Right ventricle myocardium superior (tissue), 1 donor: Measurements from ENCODE around the gene SPIRE1. TPM values are rescaled to one million over a fixed set of nuclear protein-coding genes. Genes with fewer than 3 reads are reported as not detected.

Experiments used
- ATAC-seq: fragments of 200-7000 bp; cut with Tn5 transposase; one replicate; pipeline ENCODE4 v1.9.1; 2020; ENCODE audit warnings: mild to moderate bottlenecking; ENCODE audit not compliant: poor library complexity
- DNase-seq: peaks from one replicate; pipeline ENCODE4 v3.0.0-alpha.2; 2020
- intact Hi-C: fragments of 100-400 bp; cut with DNase I; formaldehyde crosslinking; loops from one replicate; pipeline ENCODE4 v1.11.2; 2022
- total RNA-seq: library from RNA; stranded (reverse); fragmentation: NEBNext Ultra II Directional; extraction: Animal tissue kit (Norgen Biotek cat#: 25700); gene quantifications from one replicate; pipeline ENCODE4 v1.2.1, GENCODE V29; 2021
- donor health status: DM: no; HTN: yes; CAD: no; lungs with severe emphysema.

The SPIRE1 gene
- total RNA-seq, 1 donor from 2014 or later: 33.5 TPM

GRCh38 chr18:12477606-12478005 is 180.3 kb downstream of the SPIRE1 start:
- DNase-seq (no peak), ATAC-seq (no peak)
- intact Hi-C loops: no loop called here

DNA sequence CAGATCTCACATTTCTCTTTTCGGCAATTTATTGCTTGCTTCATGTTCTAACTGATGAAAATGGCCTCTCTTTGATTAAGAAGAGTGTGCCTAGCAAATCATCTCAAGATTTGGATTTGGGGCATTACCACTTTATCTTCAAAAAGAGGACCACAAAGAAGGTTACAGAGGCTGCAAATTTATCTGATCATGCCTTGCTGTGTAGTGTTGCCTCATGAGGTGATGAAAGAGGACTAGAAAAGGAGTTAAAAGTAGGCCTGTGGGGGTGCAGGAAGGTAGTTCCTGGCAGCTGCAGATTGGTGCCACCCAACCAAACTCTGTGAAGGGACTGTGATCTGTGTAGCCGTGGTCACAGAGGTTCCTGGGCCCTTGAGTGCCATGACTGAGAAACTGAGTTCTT is 181.0 kb downstream of the SPIRE1 start:
- DNase-seq: no peak
- intact Hi-C loops: no loop called here
- no peak for ATAC-seq

DNA sequence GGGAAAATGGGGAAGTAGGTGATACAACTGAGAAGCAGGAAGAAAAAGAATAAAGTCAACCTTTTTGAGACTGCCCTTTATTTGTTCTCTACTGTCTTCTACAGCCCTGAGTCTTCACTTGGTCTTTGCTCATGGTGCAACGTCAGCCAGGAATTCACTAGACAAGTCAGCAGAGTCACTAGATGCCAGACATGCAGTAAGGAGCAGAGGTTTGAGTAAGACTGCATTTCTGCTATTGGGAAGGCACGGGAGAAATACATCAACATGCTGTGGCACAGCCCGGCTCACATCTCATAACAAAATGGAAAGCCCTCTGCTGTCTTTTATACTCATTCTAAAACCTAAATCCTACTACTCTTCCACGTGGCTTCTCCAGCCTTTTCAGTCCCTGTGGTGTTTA is 183.0 kb downstream of the SPIRE1 start:
- DNase-seq (no peak), ATAC-seq (no peak)
- intact Hi-C loops: no loop called here

DNA sequence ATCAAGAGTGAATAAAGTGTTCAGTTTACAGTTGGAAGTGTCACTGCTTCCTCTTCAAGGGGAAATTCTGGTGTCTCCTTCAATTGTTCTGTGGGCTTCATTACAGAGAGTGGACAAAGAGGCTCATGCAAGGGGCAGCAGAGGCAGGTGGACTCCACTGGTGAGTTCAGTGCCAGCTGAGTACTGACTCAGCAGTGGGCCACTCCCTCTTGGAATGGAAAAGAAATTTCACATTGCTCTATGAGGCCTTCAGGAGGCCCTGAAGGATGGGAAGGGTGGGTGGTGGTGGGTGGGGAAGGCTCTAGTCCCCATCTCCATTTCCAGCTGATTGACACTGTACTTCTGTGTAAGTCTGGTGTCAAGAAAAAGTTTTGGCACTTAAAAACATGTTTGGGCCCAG is 183.8 kb downstream of the SPIRE1 start:
- DNase-seq: no peak
- intact Hi-C loops: no loop called here
- ATAC-seq: no peak

- ATAC-seq: peak; percentile 80
- intact Hi-C loops: no loop called here
- no peak for DNase-seq
Observed at GRCh38 chr18:12470382-12471075, 187.4 kb downstream of the SPIRE1 start.

DNA sequence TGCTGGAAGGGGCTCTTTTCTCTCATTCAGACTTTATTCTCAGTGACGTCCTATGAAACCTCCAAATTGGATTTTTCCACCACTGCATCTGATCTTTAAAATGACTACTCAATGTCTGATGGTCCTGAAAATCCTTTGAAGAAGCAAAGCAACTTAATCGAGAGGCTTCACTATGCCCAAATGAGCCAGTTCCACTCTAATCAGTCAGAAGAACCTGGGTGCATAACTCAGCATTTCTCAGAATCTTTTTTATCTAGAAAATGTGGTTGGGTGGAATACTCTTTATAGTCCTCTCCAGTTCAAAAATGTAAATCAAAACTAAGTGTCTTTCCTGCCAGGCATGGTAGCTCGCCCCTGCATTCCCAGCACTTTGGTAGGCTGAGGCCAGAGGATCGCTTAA is 189.5 kb downstream of the SPIRE1 start:
- intact Hi-C loops: no loop called here
- DNase-seq (no peak), ATAC-seq (no peak)

- intact Hi-C loops: no loop called here
- ATAC-seq: no peak
- no peak for DNase-seq
Observed at GRCh38 chr18:12464731-12465130, 193.2 kb downstream of the SPIRE1 start.

GRCh38 chr18:12463191-12463590 is 194.7 kb downstream of the SPIRE1 start:
- intact Hi-C loops: no loop called here
- ATAC-seq (no peak), DNase-seq (no peak)

GRCh38 chr18:12462242-12462641 is 195.7 kb downstream of the SPIRE1 start:
- intact Hi-C loops: no loop called here
- DNase-seq (no peak), ATAC-seq (no peak)

DNA sequence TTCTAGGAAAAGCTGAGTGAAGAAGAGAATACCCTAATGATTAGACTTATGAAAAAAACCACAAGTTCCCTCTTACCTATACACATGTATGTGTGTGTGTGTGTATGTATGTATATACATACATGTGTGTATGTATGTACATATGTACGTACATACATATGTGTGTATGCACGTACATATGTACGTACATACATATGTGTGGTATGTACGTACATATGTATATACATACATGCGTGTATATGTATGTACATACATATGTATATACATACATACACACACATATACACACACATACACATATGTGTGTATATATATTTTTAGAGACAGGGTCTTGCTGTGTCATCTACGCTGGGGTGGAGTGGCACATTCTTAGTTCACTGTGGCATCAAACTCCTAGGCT is 196.6 kb downstream of the SPIRE1 start:
- DNase-seq: no peak
- no peak for ATAC-seq

GRCh38 chr18:12460874-12461273 is 197.0 kb downstream of the SPIRE1 start:
- ATAC-seq: peak; percentile 67
- intact Hi-C loops: no loop called here
- no peak for DNase-seq

More for the DNA sequence above, 196.6 kb downstream of the SPIRE1 start:
- intact Hi-C loops: no loop called here

GRCh38 chr18:12458771-12459170 is 199.1 kb downstream of the SPIRE1 start:
- DNase-seq (no peak), ATAC-seq (no peak)
- intact Hi-C loops: no loop called here

- DNase-seq (no peak), ATAC-seq (no peak)
- intact Hi-C loops: no loop called here
Observed at GRCh38 chr18:12456441-12456840, 201.5 kb downstream of the SPIRE1 start.

DNA sequence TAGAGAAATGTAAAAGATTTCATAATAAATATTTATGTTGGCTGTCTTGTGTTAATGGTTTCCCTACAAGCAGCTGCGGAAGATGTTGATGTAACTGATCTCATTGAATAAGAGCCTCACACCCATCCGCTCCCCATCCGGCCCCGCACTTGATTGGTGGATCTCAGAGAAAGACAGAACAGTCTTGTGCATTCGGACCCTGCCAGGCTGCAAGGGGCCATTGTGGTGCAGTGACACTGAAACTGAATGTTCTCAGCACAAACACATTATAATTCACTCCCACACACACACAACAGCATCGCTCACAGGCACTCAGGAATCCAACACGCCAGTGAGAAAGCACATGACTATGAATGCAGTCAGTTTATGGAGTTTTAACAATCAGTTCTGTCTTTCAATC is 202.4 kb downstream of the SPIRE1 start:
- DNase-seq (no peak), ATAC-seq (no peak)
- intact Hi-C loops: no loop called here

- intact Hi-C loops: no loop called here
- ATAC-seq (no peak), DNase-seq (no peak)
Observed at GRCh38 chr18:12452784-12453183, 205.1 kb downstream of the SPIRE1 start.

DNA sequence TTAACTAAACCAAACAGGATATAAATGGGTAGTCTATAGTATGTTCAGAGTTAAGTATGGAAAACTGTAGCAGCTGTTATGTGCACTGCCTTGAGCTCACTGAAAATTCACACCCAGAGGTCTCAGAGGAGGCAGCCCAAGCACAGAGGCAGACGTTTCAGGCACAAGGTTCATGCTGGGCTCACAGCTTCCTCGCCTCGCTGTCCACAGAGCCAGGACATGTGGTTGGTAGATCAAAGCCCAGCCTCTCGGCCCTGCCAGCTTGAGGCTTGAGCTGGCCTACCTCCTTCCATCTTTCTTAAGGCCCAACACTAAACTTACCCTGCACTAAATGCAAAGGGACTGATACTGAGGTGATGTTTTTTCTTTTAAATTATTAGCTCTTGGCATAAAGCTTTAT is 206.5 kb downstream of the SPIRE1 start:
- intact Hi-C loops: no loop called here
- DNase-seq: no peak
- no peak for ATAC-seq

GRCh38 chr18:12449051-12449785 is 208.7 kb downstream of the SPIRE1 start:
- DNase-seq (no peak), ATAC-seq (peak; percentile 38)
- intact Hi-C loops: no loop called here

- intact Hi-C loops: no loop called here
- DNase-seq (no peak), ATAC-seq (no peak)
Observed at GRCh38 chr18:12445554-12445953, 212.4 kb downstream of the SPIRE1 start.

DNA sequence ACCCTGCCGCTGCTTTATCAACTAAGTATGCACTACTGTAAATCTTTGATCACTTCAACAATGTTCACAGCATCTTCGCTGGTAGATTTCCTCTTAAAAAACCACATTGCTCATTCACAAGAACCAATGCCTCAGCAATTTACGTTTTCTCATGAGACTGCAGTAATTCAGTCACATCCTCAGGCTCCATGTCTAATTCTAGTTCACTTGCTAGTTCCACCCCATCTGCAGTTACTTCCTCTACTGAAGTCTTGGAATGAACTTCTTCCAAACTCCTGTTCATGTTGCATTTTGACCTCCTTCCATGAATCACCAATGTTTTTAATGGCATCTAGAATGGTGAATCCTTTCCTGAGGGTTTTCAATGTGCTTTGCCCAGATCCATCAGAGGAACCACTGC is 214.4 kb downstream of the SPIRE1 start:
- ATAC-seq (no peak), DNase-seq (no peak)
- intact Hi-C loops: no loop called here

DNA sequence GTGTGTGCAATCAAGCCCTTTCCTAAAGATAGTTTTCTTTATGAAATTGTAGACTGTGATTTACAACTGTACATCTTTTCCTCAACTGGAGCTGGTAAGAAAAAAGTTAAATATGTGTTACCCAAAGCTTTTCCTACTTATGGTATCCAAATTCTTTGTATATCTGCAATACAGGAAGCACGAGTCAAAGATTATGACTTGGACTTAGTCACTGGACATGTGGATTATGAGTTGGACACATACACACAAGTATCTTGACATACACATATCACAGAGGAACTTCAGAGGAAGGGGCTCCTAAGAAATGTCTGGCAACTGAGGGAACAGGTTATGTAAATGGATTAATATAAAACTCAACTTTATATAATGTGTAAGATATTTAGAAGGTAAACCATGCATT is 215.0 kb downstream of the SPIRE1 start:
- ATAC-seq (no peak), DNase-seq (no peak)
- intact Hi-C loops: no loop called here
